ENCODE data around the gene TAF9.

- TF ChIP-seq POLR2AphosphoS5 (IDR thresholded peaks at IDR 0.05; ENCODE audit: low read depth, low read length) (no peak), SIN3A (IDR thresholded peaks at IDR 0.05; ENCODE audit: borderline replicate concordance, insufficient read depth, low read depth, low read length) (no peak), CTCF (IDR thresholded peaks at IDR 0.05) (no peak)
Observed at GRCh38 chr5:69343083-69343482, 26.2 kb downstream of the TAF9 start.

Measured in Panc1 (cell line).